GM19043 (cell line): ENCODE measurements around the gene TMEM53.
"Not testable (repeated sequence)": the region's sequence is repeated elsewhere in the genome, so short reads cannot be mapped to it uniquely, and the experiment has no call there.

Source experiments
- ATAC-seq: cut with Tn5 transposase; IDR thresholded peaks from one replicate; pipeline ENCODE4 v1.9.1; 2021; ENCODE audit warnings: low read depth; ENCODE audit not compliant: unreplicated experiment

Gene TMEM53

DNA sequence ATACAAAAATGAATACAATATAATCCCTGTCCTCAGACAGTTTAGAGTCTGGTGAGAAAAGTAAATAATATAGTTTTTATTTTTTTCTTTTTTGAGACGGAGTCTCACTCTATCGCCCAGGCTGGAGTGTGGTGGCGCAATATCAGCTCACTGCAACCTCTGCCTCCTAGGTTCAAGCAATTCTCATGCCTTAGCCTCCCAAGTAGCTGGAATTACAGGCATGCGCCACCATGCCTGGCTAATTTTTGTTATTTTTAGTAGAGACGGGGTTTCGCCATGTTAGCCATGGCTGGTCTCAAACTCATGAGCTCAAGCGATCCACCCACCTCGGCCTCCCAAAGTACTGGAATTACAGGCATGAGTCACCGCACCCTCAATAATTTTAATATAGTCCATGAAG, 25.1 kb upstream of the TMEM53 start:
- not testable (repeated sequence) for ATAC-seq

DNA sequence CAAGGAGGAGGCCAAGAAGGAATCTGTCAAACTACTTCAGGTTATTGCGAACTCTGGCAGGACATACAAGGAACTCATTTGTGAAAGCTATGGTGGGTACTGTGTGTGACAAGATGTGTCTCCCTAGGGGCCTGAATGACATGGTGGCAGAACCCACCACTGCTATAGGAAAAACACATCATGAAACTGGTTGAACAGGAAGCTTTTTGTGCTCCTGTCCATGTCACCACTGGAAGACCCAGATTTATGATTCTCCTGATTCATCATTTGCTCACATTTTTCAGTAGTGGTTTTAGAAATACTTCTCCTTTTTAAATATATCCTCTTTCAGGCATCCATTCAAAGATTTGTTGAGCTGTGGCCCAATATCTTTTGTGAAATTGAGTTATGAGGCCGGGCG, 23.9 kb upstream of the TMEM53 start:
- ATAC-seq, result no peak

DNA sequence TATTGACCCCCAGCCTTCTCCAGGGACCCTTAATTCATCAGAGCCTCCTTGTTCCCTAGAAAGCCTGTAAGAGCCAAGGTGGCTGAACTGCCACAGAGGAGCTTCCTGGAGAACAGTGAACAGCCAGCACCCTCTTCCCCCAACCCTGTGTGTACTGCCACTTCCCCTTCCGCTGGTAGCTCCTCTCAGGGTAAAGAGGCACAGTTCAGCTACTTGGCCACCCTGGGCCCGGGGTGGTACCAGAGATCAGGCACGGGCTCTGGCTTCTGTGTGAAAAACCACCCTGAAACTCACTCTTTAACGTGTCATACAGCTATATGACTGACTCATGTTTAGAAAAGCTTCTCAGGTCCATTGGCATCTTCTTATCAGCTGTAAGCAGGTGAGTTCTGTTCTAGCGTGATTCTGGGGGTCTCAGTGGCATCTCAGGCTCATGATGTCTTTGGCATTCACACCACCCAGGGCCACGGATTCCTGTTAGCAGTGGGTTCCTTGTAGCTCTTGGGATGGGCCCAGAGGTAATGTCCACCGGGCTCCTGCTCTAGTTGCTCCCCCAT, 22.6 kb upstream of the TMEM53 start:
- no peak for ATAC-seq

DNA sequence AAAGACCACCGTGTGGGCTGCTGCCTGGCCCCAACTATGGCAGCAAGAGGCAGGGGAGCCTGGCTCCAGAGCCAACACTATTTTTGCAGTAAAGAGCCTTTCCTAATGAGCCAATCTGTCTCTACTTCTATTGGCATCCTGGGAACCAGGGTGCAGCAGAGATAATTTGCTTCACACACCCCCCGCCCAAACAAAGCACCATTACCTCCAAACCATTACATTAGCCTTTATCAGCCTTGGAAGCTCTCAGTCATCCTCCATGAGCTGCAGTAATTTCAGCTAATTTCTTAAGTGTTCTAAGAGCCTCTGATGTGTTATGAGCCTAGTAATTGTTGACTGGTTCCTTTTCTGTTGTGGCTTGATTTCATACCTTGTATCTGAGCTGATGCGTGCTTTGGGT, 21.8 kb upstream of the TMEM53 start:
- ATAC-seq, result no peak

DNA sequence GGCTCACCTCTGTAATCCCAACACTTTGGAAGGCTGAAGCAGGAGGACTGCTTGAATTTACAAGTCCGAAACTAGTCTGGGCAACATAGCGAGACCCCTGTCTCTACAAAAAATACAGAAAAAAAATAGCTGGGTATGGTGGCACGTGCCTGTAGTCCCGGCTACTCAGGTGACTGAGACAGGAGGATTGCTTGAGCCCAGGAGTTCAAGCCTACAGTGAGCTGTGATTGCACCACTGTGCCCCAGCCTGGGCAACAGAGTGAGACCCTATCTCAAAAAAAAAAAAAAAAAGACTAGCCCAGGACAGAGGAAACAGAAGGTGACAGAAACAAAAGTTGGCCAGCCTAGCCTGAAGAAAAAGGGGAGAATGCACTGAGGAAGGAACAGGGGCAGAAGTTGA, 21.4 kb upstream of the TMEM53 start:
- no peak for ATAC-seq

DNA sequence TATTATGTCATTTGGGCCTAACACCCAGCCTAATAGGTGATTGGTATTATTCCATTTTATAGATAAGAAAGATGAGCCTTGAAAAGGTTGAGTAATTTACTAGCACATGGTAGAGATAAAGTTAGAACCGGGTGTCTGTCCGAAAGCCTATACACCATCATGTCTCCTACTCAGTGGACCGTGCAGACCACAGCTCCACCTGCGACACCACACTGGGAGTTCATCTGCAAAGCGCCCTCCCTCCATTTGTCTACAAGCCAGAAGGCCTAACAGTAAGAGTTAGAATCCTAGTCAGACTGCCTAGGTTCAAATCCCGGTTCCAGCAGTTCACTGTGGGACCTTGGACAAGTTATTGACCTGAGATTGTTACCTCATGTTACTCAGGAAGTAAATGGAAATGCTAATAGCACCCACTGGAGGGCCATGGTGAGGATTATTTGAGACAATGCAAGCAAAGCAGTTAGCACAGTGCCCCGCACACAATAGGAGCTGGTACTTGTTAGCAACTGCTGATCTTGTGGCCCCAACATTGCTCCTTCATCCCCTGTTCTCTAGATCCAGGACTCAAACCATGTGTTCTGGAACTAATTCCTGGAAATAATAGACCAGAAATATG, 20.7 kb upstream of the TMEM53 start:
- ATAC-seq, result peak; percentile 66

DNA sequence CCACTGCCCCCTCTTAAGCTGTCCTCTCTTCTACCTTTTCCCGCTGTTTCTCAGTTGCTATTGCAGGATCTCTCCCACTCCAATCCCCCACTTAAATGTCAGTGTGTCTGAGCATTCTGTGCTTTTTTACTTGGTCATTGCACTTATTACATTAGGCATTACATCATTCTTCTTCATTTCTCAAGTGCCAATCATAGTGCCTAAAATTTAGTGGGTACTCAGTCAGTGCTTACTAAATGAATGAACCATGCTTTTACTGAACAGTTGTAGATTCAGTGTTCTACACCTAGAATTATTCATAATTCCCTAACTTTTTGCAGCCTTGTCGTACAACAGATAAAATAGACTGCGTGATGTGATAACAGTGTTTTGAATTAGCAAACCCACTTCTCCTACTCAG, 19.6 kb upstream of the TMEM53 start:
- ATAC-seq, result no peak

DNA sequence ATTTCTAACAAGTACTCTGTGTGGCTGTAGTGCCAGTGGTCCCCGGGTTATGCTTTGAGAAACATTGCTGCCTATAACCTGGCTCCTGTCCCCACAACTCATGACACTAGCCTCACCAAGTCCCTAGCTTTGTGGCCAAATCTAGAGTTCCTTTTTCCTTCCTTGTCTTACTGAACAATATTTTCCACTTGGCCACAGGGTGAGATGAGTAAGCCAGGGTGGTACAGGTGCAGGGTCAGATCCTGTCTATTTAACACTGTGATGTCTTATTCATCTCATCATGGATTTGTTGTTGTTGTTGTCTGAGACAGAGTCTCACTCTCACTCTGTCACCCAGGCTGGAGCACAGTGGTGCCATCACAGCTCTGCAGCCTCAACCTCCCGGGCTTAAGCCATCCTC, 18.9 kb upstream of the TMEM53 start:
- ATAC-seq, result no peak

DNA sequence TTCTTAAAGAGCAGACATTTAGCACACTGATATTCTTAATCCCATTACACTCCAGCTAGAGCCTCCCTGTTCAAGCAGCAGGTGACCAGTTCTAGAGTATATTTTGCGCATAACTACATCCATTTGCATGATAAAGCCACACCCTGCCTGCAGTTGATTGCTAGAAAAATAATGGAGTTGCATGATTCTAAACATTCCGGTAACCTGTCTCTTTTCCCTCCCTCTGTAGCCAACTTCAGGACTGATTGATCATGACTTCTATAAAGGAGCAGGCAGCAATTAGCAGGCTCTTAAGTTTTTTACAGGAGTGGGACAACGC, 15.1 kb upstream of the TMEM53 start:
- no peak for ATAC-seq

DNA sequence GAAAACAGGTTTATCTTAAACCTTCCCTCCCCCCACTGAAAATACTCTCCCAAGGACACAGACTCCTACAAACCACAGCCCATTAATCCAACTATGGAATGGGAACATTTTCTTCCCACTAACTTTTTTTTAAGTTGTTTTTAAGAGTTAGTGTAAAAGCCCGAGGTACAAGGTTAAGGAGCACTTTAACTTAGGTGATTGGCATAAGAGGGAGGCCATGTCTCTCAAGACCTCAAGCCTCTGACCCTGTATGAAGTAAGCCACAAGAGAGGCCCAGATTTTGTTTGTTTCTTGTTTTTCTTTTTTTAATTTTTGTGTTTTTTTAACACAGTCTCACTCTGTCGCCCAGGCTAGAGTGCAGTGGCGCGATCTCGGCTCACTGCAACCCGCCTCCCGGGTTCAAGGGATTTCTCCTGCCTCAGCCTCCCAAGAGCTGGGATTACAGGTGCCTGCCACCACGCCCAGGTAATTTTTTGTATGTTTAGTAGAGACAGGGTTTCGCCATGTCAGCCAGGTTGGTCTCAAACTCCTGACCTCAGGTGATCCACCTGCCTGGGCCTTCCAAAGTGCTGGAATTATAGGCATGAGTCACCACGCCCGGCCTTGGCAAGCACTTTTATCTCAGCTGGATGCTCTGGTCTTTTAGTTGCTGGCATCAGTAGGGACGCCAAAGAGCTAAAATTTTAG, 14.6 kb upstream of the TMEM53 start:
- ATAC-seq, result no peak

DNA sequence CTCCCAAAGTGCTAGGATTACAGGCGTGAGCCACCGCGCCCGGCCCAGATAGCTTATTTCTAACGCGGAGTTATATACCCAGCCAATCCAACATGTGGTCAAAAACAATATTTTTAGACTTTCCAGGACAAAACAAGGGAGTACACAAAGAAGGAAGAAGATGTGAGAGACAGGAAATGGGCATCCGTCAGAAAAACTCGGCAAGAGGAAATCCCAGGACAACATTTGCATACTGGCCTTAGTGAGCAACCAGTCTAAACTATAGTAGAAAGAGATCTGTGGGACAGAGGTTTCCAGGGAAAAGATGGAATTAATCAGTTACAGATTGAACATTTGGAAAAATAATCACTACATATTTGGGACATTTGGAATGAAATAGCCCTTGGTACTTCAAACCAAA, 11.6 kb upstream of the TMEM53 start:
- no peak for ATAC-seq

DNA sequence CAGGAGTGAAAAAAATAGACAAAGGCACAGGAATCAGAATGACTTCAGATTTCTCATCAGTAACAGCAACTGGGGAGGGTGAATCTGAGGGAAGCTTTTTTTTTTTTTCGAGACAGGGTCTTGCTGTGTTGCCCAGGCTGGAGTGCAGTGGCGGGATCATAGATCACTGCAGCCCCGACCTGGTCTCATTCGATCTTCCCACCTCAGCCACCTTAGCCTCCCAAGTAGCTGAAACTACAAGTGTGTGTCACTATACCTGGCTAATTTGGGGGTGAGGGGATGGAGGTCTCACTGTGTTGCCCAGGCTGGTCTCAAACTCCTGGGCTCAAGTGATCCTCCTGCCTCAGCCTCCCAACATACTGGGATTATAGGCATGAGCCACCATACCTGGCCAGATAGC, 10.9 kb upstream of the TMEM53 start:
- no peak for ATAC-seq

DNA sequence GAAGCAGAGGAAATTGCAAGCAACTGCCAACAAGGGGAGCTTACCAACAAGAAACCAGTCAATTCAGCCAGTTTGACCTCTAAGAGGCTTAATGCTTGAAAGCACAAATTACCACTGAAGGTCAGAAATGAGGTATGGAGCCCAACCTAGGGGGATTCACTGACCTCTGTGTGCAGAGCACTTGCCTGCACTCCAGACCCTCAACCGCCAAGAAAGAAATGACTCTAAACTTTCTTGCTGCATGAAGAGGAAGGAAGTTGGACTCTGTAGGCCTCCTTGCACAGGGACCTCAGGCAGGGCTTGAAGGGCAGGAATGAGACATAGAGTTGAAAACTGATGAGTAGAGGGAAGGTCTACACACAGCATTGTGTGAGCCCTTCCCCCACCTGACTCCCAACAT, 10.2 kb upstream of the TMEM53 start:
- peak; percentile 81 for ATAC-seq

DNA sequence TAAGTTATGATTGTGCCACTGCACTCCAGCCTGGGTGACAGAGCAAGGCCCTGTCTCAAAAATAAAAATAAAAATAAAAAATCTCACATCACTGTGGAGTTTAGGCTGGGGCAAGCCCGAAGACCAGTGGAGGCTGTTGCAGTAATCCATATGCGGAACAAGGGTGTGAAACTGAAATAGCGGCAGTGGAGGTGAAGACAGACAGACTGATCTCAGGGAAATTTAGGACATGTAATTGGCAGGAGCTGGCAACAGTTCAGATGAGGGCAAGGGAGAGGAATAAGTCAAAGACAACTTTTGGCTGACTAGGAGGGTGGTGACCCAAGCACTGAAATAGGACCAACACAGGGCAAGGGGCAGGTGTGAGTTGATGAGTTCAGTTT, 8.6 kb upstream of the TMEM53 start:
- ATAC-seq, result no peak

DNA sequence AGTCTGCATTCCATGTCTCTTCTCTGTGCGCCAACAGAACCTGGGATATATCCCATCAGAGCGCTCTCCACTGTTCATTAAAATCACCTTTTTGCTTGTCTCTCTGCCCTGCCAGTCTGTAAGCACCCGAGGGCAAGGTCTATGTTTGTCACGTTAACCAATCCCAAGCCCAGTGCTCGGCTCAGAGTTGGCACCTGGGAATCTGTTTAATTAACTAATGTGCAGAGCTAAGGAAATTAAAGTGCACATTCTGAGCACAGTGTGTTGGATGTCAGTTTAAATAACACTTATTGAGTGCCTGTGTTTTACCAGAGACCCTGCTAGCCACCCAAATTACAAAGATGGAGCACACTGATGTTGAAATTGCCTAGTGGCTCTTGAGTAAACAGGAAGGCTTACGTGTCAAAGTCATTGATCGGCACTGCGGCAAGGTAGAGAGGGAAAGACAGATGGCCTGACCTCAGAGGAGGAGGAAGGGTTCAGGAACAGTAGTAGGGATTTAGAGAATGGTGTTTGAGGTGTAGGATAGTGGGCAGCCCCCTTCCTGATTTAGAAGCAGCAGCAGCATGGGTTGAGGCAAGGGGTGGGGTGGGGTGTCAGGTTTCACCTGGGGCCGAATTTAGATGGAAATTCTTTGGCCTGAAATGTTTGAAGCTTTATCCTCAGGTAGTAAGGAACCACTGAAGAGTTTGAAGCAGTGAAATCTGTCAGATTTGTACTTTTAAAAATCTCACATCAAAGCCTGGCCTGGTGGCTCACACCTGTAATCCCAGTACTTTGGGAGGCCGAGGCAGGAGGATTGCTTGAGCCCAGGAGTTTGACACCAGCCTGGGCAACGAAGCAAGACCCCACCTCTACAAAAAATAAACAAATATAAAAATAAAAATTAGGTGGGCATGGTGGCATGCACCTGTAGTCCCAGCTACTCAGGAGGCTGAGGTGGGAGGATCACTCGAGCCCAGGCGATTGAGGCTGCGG, 7.9 kb upstream of the TMEM53 start:
- ATAC-seq, result no peak

DNA sequence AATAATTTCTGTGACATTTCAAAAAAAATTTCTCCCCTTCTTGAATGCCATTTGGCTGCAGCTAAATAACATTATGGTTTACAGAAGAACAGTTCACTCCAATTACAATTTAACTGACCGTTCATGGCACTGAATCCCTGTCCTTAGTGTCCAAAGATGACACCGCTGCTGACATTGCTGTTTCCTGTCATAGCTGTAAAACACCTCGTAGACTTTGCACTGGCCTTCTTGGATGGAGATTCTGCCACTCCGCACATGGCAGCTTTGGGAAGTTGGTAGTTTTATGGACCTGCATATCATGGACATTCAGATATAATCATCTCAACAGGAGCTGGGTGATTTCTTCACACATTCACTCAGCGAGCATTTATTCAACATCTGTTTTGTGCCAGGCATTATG, 5.2 kb upstream of the TMEM53 start:
- ATAC-seq, result no peak

DNA sequence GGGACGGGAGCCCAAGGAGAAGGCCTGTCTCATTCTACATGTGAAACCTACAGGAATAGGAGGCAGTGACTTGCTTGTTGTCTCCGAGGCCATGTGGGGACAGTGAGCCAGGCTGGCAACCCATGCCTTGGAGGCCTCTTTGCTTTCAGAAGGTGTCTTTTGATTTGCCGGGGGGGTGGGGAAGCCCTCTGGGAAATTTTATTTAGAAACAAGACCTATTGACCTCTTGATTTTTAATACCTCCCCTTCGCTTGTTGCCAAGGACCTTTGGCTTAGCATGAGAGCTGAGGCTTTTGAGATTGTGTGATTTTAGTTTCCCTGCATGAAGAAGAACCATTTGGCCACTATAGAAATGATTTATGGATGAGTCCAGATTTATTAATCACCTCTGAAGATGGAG, 4.3 kb upstream of the TMEM53 start:
- ATAC-seq, result no peak

DNA sequence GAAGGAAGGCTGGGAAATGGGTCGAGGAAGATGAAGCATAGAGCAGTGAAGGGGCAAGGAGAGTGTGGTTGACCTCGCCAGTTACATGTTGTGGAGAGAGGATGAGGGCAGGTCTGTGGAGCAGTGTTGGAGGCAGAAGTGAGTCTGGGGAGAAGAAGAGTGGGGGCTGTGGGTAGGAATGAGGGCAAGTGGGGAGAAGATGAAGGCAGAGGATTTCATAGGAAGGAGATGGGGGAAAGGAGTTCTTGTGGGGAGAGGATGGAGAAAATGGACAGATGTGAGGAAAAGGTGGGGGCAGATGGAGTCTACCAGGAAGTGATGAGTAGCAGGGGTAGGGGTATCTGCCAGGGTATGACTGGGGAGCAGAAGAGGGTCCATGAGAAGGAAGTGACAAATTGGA, 3.8 kb upstream of the TMEM53 start:
- ATAC-seq, result no peak

DNA sequence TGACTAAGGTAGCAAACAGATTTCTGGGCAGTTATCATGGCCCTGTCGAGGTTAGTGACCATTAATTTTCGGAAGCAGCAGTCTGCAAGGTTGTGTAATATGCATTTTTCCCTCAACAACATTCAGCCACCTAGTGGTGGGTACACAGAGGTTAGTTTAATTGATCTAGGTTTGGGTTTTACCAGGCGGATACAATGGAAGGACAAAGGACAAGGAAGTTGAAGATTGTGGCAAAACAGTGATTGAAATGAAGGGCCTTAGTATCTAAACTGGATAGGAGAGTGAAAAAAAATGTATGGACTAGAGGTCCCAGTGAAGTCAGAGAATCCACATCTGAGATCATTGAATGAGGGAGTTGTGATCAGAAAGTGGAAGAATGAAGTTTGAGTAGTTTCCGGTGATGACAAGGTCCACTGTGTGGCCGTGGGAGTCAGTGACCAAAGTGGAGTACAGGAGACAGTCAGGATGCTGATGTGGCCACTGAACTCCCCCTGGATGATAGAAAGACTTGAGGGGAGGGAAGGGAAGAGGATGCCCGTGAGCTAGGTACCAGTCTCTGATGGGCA, 3.0 kb upstream of the TMEM53 start:
- no peak for ATAC-seq

DNA sequence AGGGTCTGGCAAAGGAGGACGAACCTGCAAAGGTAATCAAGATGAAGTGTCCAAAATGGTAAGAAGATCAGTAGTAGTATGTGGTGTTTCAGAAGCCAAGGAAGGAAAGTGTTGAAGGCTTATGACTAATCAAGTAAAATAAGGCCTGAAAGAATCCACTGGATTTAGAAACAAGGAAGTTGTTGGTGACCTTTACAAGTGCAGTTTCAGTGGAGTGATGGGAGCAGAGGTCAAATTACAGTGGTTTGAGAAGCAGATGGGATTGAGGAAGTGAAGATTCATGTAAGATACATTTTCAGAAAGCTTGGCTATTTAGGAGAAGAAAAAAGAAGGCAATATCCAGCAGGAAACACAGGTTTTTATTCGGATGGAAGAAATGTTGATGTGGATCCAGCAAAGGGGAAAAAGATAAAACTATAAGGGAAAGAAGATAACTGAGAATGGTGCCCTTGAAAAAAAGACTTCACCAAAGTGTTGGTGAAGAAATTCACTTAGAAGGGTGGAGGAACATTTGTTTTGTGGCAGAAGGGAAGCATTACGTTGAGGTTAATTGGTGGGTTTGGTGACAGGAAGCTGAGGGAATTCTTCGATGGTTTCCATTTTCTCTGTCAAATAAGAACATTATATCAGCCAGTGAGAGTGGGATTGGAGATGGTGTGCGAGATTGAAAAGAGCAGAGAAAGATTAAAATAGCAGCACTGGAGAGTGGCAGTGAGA, 2.4 kb upstream of the TMEM53 start:
- ATAC-seq, result no peak

DNA sequence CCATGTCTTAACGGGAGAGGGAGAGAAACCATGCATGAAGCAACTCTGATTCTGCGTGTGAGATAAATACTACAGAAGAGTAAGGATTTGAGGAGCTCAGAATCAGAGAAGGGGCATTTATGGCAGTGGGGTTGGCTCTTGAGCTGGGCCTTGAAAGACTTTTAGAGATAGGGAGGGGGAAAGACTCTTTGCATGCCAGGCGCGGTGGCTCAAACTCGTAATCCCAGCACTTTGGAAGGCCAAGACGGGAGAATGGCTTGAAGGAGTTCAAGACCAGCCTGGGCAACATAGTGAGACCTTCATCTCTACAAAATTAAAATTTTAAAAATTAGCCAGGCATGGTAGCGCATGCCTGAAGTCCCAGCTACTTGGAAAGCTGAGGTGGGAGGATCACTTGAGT, 905 bp upstream of the TMEM53 start:
- no peak for ATAC-seq
